ENCODE data around the gene PISD.
"Not testable (repeated sequence)": the region's sequence is repeated elsewhere in the genome, so short reads cannot be mapped to it uniquely, and the experiment has no call there.

Gene PISD

DNA sequence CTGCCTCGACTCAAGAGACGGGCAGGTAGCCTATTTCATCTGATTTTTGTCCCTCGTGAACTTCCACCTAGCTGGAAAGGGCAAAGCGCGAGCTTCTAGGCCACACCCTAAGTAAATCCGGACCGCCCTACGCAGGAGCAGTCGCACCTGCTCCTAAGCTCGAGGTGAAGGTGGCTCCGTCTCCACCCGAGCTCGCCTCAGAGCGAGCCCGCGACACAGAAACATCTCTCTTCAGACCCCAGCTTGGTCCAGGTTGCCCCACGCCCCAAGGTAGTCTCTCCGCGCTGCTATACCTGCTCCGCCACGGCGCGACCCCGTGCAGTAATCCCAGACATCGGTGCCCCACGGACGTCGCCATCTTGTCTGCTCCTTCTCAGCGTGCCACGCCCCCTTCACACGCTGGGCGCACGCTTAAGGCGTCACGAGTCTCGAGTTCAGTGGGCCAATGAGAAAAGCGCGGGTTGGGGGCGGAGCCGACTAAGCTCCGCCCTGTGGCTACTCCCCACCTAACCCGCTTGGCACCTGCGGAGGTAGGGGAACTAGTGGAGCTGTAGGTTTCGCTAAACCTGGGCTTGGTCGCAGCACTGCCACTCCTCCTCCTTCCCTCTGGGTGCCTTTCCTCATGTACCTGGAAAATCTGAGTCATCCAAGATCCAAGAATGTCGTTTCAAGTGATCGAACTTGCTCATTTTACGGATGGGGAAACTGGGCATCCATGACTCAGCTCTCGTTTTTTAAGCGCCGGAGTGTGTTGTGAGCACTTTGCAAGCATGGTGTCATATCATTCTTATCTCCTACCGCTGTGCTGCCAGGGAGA is at the start of gene PISD:
TSS of gene PISD (minus strand) at position 365 of the 817 bp plus-strand sequence. CDS start at position 358, 7 bp downstream.
- DNase-seq = peak; percentile 96

DNA sequence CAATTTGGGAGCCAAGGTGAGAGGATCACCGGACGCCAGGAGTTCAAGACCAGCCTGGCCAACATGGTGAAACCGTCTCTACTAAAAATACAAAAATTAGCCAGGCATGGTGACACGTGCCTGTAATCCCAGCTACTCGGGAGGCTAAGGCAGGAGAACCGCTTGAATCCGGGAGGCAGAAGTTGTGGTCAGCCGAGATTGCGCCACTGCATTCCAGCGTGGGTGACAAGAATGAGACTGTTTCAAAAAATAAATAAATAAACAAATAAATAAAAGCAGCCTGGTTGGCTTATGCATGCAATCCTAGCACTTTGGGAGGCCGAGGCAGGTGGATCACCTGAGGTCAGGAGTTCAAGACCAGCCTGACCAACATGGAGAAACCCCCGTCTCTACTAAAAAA is 49.2 kb upstream of the PISD start:
- not testable (repeated sequence) for DNase-seq

DNA sequence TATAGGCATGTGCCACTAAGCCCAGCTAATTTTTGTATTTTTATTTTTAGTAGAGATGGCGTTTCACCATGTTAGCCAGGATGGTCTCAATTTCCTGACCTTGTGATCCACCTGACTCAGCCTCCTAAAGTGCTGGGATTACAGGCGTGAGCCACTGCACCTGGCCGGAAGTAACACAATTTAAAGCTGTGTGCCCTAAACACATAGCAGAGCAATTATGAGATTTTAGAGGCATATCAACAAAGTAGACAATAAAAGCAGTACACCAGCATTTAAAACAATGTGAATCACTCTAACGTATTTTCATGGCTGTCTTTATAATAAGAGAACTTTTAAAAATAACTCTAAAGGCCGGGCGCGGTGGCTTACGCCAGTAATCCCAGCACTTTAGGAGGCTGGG is 45.5 kb upstream of the PISD start:
- DNase-seq = no peak

DNA sequence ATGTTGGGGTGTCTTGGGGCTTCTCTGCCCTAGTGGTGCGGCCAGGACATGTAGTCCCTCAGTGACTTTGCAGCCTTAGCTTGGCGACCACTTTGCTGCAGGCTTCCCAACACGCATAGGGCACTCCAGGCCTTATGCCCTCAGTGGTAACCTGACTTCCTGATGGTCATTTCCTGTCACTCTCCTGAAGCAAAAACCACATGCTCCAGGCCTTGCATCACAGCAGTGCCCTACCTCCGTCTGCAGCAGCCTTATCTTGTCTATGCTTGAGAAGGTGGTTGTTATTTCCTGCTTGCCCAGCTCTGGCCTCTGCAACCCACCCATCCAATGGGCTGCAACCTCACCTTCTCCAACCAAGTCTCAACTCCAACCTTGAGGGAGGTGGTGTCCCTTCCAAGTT is 33.4 kb upstream of the PISD start:
- no peak for DNase-seq

DNA sequence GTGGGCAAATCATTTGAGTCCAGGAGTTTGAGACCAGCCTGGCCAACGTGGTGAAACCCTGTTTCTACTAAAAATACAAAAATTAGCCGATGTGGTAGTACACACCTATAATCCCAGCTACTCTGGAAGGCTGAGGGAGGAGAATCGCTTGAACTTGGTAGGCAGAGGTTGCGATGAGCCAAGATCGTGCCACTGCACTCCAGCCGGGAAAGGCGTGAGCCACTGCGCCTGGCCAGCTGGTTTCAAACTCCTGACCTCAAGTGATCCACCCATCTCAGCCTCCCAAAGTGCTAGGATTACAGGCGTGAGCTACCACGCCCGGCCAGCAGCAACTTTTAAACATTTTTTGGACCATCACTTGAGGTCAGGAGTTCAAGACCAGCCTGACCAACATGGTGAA is 32.0 kb upstream of the PISD start:
- not testable (repeated sequence) for DNase-seq

DNA sequence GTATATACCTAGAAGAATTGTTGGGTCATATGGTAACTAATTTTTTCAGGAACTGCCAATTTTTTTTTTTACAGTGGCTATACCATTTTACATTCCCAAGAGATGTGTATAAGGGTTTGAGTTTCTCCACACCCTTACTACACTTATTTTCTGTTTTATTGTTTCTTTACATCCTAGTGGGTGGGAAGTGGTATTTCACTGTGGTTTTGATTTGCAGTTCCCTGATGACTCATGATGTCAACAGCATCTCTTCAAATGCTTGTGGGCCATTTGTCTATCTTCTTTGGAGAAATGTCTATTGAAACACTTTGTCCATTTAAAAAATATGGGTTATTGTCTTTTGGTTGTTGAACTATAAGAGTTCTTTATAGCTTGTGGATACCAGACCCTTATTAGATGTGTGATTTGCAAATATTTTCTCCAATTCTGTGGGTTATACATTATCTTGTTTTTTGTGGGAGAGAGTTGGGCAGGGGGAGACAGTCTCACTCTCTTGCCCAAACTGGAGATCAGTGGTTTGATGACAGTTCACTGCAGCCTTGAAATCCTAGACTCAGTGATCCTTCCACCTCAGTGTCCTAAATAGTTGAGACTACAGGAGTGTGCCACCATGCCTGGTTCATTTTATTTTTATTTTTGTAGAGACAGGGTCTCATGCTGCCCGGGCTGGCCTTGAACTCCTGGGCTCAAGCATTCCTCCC is 30.3 kb upstream of the PISD start:
- no peak for DNase-seq

DNA sequence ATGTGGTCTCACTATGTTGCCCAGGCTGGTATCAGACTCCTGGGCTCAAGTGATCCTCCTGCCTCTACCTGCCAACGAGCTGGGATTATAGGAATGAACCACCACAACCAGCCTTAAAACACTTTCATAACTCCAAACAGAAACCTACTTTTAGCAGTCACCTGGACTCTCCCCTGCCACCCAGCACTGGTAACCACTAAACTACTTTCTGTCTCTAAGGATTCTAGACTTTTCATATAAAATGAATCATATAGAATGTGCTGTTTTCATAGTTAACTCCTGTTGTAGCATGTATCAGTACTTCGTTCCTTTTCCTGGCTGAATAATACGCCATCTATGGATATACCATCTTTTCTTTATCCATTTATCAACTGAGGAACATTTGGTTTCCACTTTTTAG is 29.4 kb upstream of the PISD start:
- no peak for DNase-seq

DNA sequence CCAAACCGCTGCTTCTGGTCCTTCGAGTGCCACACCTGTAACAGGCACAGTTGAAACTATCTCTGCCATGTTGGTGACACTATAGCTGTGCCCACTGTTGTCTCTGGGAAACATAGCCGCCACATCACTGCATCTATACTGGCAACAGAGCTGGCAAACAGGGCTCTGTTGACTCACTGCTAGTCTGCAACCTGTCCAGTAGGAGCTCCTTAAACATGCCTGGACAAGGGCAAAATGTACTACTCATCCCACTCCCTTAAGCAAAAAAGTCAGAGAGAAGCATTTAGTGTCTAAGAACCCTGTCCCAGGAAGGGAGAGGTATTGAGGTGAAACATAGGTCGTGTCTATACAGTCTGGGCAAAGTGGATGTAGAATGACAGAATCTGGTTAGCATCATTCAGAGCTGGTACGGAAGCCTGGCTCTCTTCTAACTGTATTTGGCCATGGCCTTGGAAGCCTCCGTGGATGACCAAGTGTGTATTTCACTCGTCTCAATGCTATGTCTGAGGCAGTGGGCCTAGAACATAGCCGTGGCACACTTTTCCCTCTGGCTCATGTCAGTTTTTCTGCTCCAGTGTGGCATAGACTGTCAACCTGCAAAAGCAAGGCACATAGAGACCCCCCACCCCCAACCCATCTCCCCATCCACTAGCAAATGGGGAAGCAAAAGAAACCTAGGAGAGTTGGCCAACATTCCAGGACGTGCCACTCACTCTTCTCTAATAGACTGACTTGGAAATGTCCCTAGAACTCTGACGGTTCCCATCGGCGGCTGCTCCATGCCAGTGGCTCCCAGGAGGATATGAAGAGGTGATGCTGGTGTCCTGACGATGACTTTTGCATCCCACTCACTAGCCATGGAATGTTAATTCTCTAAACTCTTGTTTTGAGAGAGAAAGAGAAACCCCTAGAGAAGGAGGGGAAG is 21.4 kb upstream of the PISD start:
- no peak for DNase-seq

DNA sequence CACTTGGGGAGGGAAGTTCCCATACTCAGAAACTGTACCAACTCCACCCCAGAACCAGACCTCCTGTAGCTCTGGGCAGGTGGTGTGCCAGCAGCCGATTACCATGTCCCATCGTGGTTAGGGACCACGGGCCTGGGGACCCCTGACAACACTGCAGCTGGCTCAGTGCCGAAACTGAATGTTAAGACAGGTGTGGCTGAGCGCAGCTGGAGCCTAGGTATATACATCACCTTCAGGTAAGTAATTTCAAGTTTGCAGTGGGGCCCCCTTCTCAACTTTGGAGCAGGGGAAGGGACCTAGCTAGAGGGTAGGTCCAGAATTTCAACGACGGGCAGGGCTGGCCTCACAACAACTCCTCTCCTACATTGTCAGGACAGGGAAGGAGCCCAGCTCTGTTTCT is 20.7 kb upstream of the PISD start:
- no peak for DNase-seq

DNA sequence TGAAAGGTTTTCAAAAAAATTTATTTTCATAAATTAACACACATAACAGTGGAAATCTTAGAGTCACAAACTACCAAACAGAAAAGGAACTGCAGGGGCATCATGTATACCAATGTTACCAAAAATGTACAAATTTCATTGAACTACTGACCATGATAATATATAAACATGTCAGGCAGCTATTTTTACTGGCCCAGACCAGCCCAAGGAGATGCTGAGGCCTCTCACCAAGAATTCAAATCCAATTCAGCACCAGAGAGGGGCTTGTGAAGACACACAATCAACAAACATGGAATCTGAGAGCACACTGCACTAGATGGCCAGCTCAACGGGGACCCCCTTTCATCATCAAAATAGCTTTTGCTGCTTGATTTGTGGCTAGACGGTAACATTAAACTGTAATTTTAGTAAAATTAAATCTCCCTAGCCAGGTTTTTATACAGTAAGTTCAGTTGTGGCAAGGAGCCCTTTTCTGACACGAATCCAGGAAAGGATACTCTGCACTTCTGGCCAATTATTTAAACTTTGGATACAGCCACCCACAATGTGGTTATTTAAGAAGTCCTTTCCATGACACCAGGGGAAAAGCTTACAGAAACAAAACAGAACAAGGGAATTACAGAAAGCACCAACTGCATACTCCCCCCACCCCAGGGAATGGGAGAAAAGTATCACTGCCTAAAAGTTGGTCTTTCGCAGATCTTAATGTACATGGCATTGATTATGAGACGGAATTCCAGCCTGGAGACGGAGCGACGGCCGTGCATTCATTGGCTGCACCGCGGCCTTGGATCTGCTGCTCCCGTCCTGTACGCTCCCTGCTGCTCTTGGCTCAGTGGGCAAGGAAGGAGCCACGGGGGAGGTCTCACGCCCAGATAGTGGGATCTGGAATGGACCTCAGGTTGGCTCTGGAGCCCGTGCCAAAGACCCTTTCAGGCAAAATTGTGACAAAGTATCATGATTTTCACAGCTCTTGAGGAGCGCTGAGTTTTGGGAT is 19.6 kb upstream of the PISD start:
- DNase-seq = no peak

DNA sequence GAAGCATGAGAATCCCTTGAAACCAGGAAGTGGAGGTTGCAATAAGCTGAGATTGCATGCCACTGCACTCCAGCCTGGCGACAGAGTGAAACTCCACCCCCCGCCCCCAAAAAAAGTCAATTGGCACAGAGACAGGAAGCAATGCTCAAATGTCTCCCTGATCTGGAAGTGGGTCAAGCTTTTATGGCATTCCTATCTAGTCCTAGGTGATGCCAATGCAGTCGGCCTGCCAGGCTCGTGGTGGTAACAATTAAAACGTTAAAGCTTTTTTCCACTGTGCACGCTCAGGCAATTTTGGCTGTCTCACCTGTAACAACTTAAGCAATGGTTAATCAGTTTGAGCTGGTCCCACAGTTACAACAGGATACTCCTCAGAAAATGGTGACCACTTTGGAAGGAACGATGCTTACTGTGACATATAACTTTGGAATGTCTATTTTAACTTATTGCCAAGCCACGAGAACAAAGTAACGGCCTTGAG is 18.9 kb upstream of the PISD start:
- no peak for DNase-seq

DNA sequence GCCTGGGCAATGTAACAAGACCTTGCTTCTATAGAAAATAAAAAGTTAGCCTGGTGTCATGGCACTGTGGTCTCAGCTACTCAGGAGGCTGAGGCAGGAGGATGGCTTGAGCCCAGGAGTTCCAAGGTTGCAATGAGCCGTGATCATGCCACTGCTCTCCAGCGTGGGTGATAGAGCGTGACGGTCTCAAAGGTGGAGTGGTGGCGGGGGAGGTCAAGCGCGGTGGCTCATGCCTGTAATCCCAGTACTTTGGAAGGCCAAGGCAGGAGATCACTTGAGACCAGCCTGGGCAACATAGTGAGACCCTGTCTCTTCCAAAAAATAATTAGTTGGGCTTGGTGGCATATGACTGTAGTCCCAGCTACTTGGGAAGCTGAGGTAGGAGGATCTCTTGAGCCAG is 16.7 kb upstream of the PISD start:
- DNase-seq = no peak

DNA sequence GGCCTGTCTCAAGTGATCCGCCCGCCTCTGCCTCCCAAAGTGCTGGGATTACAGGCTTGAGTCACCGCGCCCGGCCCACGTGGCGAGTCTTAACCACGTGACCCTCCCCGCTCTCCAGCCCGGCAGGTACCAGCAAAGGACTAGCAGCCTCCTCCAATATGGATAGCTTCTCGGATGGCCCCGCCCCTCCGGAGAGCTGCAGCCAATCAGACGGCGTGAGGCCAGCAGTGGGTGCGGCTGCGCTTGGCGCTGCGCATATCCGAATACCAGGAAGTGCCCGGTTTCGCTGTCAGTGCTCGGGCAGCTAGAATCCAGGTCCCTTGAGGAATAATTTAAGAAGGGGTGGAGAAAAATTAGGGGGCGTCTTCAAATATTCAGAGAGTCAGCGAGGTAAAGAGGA is 14.7 kb upstream of the PISD start:
- peak; percentile 93 for DNase-seq

DNA sequence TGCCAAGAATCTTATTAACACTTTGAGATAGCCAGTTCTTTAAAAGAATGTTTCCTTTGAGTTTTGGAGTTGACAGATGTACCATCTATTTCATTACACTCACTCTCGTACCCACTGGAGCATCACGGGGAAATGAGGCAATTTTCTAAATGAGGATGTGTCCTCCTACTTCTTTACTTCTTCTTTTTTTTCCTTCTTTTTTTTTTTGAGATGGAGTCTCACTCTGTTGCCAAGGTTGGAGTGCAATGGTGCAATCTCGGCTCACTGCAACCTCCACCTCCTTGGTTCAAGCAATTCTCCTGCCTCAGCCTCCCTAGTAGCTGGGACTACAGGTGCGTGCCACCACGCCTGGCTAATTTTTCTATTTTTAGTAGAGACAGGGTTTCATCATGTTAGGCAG is 12.2 kb upstream of the PISD start:
- DNase-seq = not testable (repeated sequence)

DNA sequence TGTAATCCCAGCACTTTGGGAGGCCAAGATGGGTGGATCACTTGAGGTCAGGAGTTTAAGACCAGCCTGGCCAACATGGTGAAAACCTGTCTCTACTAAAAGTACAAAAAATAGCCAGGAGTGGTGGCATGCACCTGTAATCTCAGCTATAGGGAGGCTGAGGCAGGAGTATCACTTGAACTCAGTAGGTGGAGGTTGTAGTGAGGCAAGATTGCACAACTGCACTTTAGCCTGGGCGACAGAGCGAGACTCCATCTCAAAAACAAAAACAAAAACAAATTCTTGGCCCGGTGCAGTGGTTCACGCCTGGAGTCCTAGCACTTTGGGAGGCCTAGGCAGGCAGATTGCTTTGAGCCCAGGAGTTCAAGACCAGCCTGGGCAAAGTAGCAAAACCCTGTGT is 6.8 kb upstream of the PISD start:
- DNase-seq = not testable (repeated sequence)

DNA sequence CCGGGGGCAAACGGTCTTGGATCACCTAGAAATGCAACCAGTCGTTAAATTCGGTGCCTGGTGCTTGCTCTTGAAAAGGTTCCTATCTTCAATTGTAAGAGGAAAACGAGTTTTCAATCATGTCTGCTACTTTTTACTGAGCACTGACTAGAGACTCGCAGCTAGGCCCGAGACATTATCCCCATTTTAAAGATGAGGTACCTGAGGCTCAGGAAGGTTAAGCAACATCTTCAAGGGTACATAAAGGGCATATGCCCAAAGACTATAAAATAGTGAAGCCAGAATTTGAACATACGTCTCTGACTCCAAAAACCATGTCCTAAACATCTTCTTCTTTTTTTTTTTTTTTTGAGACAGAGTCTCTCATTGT is 638 bp upstream of the PISD start:
- no peak for DNase-seq

DNA sequence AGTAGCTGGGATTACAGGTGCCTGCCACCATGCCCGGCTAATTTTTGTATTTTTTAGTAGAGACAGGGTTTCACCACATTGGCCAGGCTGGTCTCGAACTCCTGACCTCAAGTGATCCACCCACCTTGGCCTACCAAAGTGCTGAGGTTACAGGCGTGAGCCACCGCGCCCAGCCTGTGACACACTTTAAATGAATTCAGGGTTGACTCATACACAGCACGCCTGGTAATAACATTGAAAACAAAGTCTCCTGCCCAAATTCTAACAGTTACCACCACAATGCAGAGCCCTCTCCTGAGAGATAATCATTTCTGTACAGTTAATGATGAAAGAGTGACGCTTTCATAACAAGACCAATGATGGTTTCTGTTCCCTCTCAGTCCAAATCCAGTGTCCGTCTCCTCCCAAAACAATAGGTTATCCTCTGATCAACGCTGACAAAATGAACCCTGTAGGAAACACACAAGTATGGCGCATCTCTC is 1.1 kb downstream of the PISD start:
- DNase-seq = peak; percentile 37

DNA sequence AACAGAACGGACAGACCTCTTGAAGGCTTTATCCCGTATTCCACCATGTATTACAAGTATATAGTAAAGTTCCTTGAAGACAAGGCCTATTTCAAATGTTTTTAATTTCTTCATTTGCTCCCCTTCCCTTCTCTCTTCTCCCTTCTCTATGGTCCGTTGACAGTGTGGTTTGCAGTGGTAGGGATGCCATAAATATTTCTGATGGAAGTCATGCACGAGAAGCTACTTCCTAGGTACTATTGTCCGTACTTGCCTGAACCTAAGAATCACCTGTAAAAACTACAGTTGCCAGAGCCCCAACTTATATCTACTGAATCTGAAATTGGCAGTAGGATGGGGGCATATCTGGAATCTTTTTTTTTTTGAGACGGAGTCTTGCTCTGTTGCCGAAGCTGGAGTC is 2.8 kb downstream of the PISD start:
- DNase-seq = no peak

DNA sequence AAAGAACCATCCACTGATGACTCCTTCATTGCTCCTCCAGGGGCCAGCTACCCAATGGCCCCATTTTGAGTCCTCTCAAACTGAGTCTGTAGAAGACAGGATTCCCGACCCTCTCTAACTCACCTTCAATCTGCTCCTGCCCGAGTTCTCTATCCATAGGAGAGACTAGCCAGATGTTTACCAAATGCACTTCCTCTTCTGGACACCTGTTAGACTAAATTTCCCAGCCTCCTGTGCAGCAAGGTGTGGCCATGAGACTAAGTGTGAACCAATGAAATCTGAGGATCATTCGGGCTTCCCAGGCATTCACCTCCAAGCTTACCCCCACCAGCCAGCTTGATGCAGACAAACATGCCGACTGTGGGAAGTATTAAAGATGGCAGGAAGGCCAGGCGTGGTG is 7.6 kb downstream of the PISD start:
- DNase-seq = no peak

DNA sequence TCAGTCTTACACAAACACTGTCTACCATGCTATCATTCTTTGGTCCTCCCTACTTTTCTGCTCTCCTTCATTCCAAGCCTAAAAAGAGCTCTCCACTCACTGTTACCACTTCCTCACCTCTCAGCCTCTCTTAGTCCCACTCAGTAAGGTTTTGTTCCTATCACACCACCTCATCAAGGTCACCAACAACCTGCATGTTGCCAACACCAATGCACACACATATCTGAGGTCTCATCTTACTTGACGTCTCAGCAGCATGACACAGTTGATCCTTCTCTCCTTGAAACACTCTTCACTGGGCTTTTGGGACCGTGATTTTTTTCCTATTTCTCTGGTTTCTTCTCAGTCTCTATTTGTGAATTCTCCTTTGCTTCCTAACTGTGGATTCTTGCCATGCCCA is 8.1 kb downstream of the PISD start:
- no peak for DNase-seq

DNA sequence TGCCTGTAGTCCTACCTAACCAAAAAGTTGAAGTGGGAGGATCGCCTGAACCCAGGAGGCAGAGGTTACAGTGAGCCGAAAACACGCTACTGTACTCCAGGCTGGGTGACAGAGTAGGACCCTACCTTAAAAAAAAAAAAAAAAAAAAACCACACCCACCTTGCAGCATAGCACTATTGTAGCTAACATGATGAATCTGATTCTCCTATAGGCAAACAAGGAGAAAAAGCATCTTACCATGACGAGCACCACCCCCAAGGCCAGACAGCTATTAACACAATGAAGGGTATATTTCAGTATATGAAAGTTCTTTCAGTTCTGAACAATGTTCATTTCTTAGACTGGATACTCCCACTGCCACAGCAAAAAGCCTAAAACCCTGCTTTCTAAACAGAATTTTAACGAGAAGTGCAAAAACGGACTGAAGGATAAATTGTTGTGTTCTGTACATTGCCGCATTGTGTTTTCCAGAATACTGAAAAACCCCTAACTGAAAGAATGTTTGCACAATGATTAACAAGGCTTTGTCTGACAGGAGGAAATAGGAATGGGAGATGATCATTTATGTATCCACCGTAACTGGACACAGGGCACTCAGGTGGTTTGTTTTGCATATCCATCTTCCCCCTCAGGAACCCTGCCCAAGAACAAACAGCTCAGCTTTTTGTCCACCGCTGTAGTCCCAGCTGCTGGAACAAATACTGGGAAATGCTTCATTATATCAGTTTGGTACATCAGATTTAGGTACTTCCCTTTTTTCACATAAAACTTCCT is 8.9 kb downstream of the PISD start:
- DNase-seq = no peak

All from activated naive CD4-positive, alpha-beta T cell treated with anti-CD3 and anti-CD28 coated beads, Interleukin-2, amount 50 U/mL, for 16 hours (primary cell).